Measurements from ENCODE around the gene PLA2G4E.

The PLA2G4E gene

GRCh38 chr15:41985236-41986160 lies 35.3 kb downstream of the PLA2G4E start:
- no peak for DNase-seq (ENCODE audit: extremely low read depth, low read depth)

GRCh38 chr15:41984622-41985021 lies 36.2 kb downstream of the PLA2G4E start:
- DNase-seq (ENCODE audit: extremely low read depth, low read depth), result no peak
- no peak for TF ChIP-seq CTCF (IDR thresholded peaks at IDR 0.05; ENCODE audit: low read depth, low read length)

More at GRCh38 chr15:41985236-41986160, 35.3 kb downstream of the PLA2G4E start:
- no peak for TF ChIP-seq CTCF (IDR thresholded peaks at IDR 0.05; ENCODE audit: low read depth, low read length)

- DNase-seq (ENCODE audit: extremely low read depth, low read depth), result no peak
- TF ChIP-seq CTCF (IDR thresholded peaks at IDR 0.05; ENCODE audit: low read depth, low read length), result no peak
These were observed 36.9 kb downstream of the PLA2G4E start for GRCh38 chr15:41983621-41984571.

- TF ChIP-seq CTCF (IDR thresholded peaks at IDR 0.05; ENCODE audit: low read depth, low read length), result no peak
- no peak for DNase-seq (ENCODE audit: extremely low read depth, low read depth)
These were observed 37.6 kb downstream of the PLA2G4E start for GRCh38 chr15:41983221-41983620.

- no peak for DNase-seq (ENCODE audit: extremely low read depth, low read depth)
- TF ChIP-seq CTCF (IDR thresholded peaks at IDR 0.05; ENCODE audit: low read depth, low read length), result no peak
These were observed 38.5 kb downstream of the PLA2G4E start for GRCh38 chr15:41982133-41982930.

GRCh38 chr15:41981371-41982132 lies 39.3 kb downstream of the PLA2G4E start:
- no peak for TF ChIP-seq CTCF (IDR thresholded peaks at IDR 0.05; ENCODE audit: low read depth, low read length)

More at GRCh38 chr15:41981371-41982132, 39.3 kb downstream of the PLA2G4E start:
- DNase-seq (ENCODE audit: extremely low read depth, low read depth), result no peak
